PC-9 (cell line): ENCODE results near the gene TAS1R2. TPM values are rescaled to one million over a fixed set of nuclear protein-coding genes. Genes with fewer than 3 reads are reported as not detected.
"Not testable (repeated sequence)": the region's sequence is repeated elsewhere in the genome, so short reads cannot be mapped to it uniquely, and the experiment has no call there.

Experiments
- BruUV-seq: library from RNA; stranded (reverse); fragments of 400-500 nt; replicated peaks from 2 replicates; lab custom pipeline; 2021; lab: Mats Ljungman, UMichigan
- CTCF ChIA-PET: fragments of 300-600 bp; sonication (Branson Sonifier 250); formaldehyde crosslinking; loops from one replicate; lab custom pipeline; 2022; ENCODE audit warnings: antibody characterized with exemption; lab: Charles Lee
- POLR2A ChIA-PET: fragments of 300-600 bp; sonication (Branson Sonifier 250); formaldehyde crosslinking; loops from one replicate; lab custom pipeline; 2022; ENCODE audit warnings: antibody characterized with exemption; ENCODE audit not compliant: unreplicated experiment; lab: Charles Lee
- DNase-seq, 2 experiments: peaks; one replicate each; pipeline versions ENCODE4 v3.0.0 to v3.0.0-alpha.2; 2015 to 2022; ENCODE audit warnings: mixed read lengths in 1 of 2
- H2AFZ ChIP-seq: fragments of 200-600 bp; sonication (generic); 2 replicates; pipeline ENCODE4 v1.8.1; 2017; ENCODE audit warnings: antibody characterized with exemption
- H3F3A ChIP-seq: fragments of 200-600 bp; sonication (generic); 2 replicates; pipeline ENCODE4 v1.8.1; 2017; ENCODE audit warnings: antibody characterized with exemption, mild to moderate bottlenecking, low read depth; ENCODE audit not compliant: insufficient read depth
- H3K27ac ChIP-seq: fragments of 200-600 bp; sonication (generic); 2 replicates; pipeline ENCODE4 v1.6.1; 2016; ENCODE audit warnings: mixed run types
- H3K27me3 ChIP-seq: fragments of 200-600 bp; sonication (generic); 2 replicates; pipeline ENCODE4 v1.6.1; 2016; ENCODE audit warnings: low read depth, mixed run types; ENCODE audit not compliant: insufficient read depth
- H3K36me3 ChIP-seq: fragments of 200-600 bp; sonication (generic); 2 replicates; pipeline ENCODE4 v1.6.1; 2016; ENCODE audit warnings: low read depth, mixed run types
- H3K4me1 ChIP-seq: fragments of 200-600 bp; sonication (generic); replicated peaks from 2 replicates; pipeline ENCODE4 v1.6.1; 2016; ENCODE audit warnings: mixed run types; ENCODE audit not compliant: insufficient read depth
- H3K4me2 ChIP-seq: fragments of 200-600 bp; sonication (generic); 2 replicates; pipeline ENCODE4 v1.6.1; 2017; ENCODE audit warnings: mixed run types
- H3K4me3 ChIP-seq: fragments of 200-600 bp; sonication (generic); 2 replicates; pipeline ENCODE4 v1.6.1; 2016; ENCODE audit warnings: mixed run types
- H3K79me2 ChIP-seq: fragments of 200-600 bp; sonication (generic); 2 replicates; pipeline ENCODE4 v1.6.1; 2017; ENCODE audit warnings: low read depth, mixed run types
- H3K9me2 ChIP-seq: fragments of 200-600 bp; sonication (generic); 2 replicates; pipeline ENCODE4 v1.8.1; 2017; ENCODE audit warnings: mild to moderate bottlenecking; ENCODE audit not compliant: insufficient read depth
- H3K9me3 ChIP-seq: fragments of 200-600 bp; sonication (generic); 2 replicates; pipeline ENCODE4 v1.8.1; 2016; ENCODE audit warnings: low read depth; ENCODE audit not compliant: insufficient read depth
- H4K20me1 ChIP-seq: fragments of 200-600 bp; sonication (generic); 2 replicates; pipeline ENCODE4 v1.8.1; 2017; ENCODE audit not compliant: insufficient read depth
- EZH2 ChIP-seq: fragments of 200-600 bp; sonication (generic); IDR thresholded peaks from 2 replicates; pipeline ENCODE4 v1.8.0; 2017; ENCODE audit warnings: antibody characterized with exemption, low read depth
- intact Hi-C: fragments of 100-400 bp; cut with micrococcal nuclease; formaldehyde crosslinking; loops from one replicate; pipeline ENCODE4 v1.10.0; 2022; ENCODE audit not compliant: unreplicated experiment
- total RNA-seq: library from RNA; stranded (reverse); gene quantifications from 2 replicates; pipeline ENCODE4 v1.2.3, GENCODE V29; 2021
- TF ChIP-seq, protein P1 (sequence below): fragments of 200-600 bp; sonication (generic); conservative IDR thresholded peaks from 2 replicates; pipeline ENCODE4 v1.6.1; 2017; ENCODE audit warnings: mixed run types, antibody characterized with exemption, mild to moderate bottlenecking, moderate library complexity

The TAS1R2 gene
- total RNA-seq, 1 experiment from 2014 or later: not detected

DNA sequence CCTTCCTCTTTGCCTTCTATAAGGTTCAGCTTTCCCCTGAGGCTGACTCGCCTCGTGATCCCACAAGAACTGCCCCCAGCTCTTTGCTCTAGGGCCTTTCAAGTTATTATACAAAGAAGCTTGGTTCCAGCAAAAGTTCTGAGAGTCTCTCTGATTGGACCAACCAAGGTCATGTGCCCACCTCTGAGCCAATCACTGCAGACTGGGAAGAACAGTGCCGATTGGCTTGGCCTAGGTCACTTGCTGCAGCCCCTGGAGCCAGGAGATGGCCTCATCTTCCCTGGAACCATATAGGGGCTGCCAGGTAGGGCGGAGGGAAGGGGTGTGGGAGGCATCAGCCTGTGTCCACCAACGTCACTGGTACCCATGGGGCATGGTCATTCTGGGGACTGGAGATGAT lies 22.8 kb downstream of the TAS1R2 start:
- ChIA-PET CTCF (no interaction called here), POLR2A (interaction anchor here (0.7 kb wide), 1 partner anchor 233 kb away, joined by 3 read pairs; no protein-coding TSS in a partner anchor)
- no peak for DNase-seq
- BruUV-seq: no TSS peak
- Histone ChIP-seq H3K79me2 (no peaks in the 10 kb centered on the region), H3K4me3 (no peak overlapping the region), H3K4me1 (no peaks in the 10 kb centered on the region), H3K27me3 (peaks cover 69% of the 10 kb centered on the region), H4K20me1 (no peaks in the 10 kb centered on the region), H3K4me2 (no peak overlapping the region), H3K27ac (no peak overlapping the region), H3K9me2 (no peaks in the 10 kb centered on the region), H3K9me3 (no peaks in the 10 kb centered on the region), H3F3A (no peaks in the 10 kb centered on the region), H3K36me3 (no peaks in the 10 kb centered on the region), H2AFZ (no peak overlapping the region)
- TF ChIP-seq EZH2: no peak
- TF ChIP-seq, protein P1, sequence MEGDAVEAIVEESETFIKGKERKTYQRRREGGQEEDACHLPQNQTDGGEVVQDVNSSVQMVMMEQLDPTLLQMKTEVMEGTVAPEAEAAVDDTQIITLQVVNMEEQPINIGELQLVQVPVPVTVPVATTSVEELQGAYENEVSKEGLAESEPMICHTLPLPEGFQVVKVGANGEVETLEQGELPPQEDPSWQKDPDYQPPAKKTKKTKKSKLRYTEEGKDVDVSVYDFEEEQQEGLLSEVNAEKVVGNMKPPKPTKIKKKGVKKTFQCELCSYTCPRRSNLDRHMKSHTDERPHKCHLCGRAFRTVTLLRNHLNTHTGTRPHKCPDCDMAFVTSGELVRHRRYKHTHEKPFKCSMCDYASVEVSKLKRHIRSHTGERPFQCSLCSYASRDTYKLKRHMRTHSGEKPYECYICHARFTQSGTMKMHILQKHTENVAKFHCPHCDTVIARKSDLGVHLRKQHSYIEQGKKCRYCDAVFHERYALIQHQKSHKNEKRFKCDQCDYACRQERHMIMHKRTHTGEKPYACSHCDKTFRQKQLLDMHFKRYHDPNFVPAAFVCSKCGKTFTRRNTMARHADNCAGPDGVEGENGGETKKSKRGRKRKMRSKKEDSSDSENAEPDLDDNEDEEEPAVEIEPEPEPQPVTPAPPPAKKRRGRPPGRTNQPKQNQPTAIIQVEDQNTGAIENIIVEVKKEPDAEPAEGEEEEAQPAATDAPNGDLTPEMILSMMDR: no peak
- intact Hi-C loops: no loop called here

DNA sequence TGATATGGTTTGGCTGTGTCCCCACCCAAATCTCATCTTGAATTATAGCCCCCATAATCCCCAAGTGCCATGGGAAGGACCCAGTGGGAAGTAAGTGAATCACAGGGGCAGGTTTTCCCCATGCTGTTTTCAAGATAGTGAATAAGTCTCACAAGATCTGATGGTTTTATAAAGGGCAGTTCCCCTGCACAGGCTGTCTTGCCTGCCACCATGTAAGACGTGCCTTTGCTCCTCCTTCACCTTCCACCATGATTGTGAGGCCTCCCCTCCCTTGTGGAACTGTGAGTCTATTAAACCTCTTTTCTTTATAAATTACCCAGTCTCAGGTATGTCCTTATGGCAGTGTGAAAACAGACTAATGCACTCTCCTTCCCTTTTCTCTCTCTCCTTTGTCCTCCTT lies 27.1 kb downstream of the TAS1R2 start:
- H3K36me3 ChIP-seq, POLR2A ChIA-PET, BruUV-seq, DNase-seq, H3K79me2 ChIP-seq, H3K4me3 ChIP-seq, H3K4me1 ChIP-seq, H2AFZ ChIP-seq, H4K20me1 ChIP-seq, H3K4me2 ChIP-seq, CTCF ChIA-PET, H3K9me3 ChIP-seq, H3K9me2 ChIP-seq, H3F3A ChIP-seq, intact Hi-C loops, H3K27ac ChIP-seq: not testable (repeated sequence)
- peaks cover 52% of the 10 kb centered on the region for H3K27me3 ChIP-seq

DNA sequence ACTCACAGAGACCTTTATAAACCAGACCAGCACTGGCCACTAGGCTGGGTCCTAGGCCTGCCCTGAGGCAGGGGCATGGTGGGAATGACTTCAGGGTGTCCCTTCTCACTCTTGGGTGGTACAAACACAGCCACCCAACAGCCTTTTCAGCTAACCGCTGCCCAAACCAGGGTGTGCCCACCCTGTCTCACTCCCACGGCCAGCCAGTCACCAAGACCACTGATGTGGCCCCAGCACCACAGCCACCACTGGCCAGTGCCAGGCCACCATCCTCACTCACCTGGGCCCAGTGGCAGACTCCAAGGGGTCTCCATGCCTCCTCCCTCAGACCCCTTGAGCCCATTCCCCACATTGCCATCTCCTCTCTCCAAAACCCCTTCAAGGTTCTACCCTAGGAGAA lies 27.8 kb downstream of the TAS1R2 start:
- intact Hi-C loops: no loop called here
- CTCF ChIA-PET: no interaction called here
- H3K27ac ChIP-seq: no peak overlapping the region
- H3K79me2 ChIP-seq: no peaks in the 10 kb centered on the region
- peaks cover 51% of the 10 kb centered on the region for H3K27me3 ChIP-seq
- no peaks in the 10 kb centered on the region for H4K20me1 ChIP-seq
- no peaks in the 10 kb centered on the region for H3K9me3 ChIP-seq
- no peaks in the 10 kb centered on the region for H3K36me3 ChIP-seq
- no peak for DNase-seq
- H3F3A ChIP-seq: no peaks in the 10 kb centered on the region
- no peaks in the 10 kb centered on the region for H3K9me2 ChIP-seq
- H3K4me2 ChIP-seq: no peak overlapping the region
- H2AFZ ChIP-seq: no peak overlapping the region
- H3K4me1 ChIP-seq: no peaks in the 10 kb centered on the region
- TF ChIP-seq EZH2: no peak
- TF ChIP-seq, protein P1: no peak
- no TSS peak for BruUV-seq
- H3K4me3 ChIP-seq: no peak overlapping the region
- POLR2A ChIA-PET: no interaction called here

DNA sequence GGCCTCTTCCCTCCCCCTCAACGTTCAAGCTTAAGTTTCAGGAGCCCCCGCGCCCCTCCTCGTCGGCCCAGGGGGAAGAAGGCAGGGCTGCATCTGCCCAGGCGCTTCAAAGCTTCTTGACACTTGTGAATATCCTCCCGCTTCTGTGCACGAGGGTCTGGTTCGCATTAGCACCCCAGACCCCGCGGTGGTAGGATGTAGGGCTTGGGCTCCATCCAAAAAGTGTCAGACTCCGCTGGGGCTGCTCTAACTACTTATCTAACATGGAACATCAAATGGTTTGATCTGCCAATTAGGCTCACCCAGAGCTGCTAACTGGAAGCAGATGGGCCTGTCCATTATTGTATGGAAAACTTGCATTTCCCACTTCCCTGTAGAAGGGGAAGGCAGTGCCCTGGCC lies 28.9 kb downstream of the TAS1R2 start:
- ChIA-PET POLR2A (no interaction called here), CTCF (no interaction called here)
- Histone ChIP-seq H3K27ac (no peak overlapping the region), H3F3A (no peaks in the 10 kb centered on the region), H3K4me1 (no peaks in the 10 kb centered on the region), H3K79me2 (no peaks in the 10 kb centered on the region), H3K9me2 (no peaks in the 10 kb centered on the region), H4K20me1 (no peaks in the 10 kb centered on the region), H2AFZ (no peak overlapping the region), H3K9me3 (no peaks in the 10 kb centered on the region), H3K27me3 (peaks cover 46% of the 10 kb centered on the region), H3K36me3 (no peaks in the 10 kb centered on the region), H3K4me3 (no peak overlapping the region), H3K4me2 (no peak overlapping the region)
- TF ChIP-seq, protein P1: no peak
- no peak for TF ChIP-seq EZH2
- intact Hi-C loops: no loop called here
- no peak for DNase-seq
- no TSS peak for BruUV-seq
